Dermis microvascular lymphatic vessel endothelial cell (primary cell): Measurements from ENCODE around the gene HTR4. TPM values are rescaled to one million over a fixed set of nuclear protein-coding genes. Genes with fewer than 3 reads are reported as not detected.

Experiments used
- DNase-seq, 2 donors: peaks; one replicate each; pipeline versions ENCODE4 v3.0.0 to v3.0.0-alpha.2; 2010; ENCODE audit warnings: low read depth in 2 of 2
- total RNA-seq: library from RNA; depleted of rRNA; stranded (reverse); fragments of >200 nt; gene quantifications from 2 replicates; pipeline ENCODE4 v1.2.1, GENCODE V29; 2014

Gene HTR4
- total RNA-seq, 1 donor from 2014 or later: not detected

DNA sequence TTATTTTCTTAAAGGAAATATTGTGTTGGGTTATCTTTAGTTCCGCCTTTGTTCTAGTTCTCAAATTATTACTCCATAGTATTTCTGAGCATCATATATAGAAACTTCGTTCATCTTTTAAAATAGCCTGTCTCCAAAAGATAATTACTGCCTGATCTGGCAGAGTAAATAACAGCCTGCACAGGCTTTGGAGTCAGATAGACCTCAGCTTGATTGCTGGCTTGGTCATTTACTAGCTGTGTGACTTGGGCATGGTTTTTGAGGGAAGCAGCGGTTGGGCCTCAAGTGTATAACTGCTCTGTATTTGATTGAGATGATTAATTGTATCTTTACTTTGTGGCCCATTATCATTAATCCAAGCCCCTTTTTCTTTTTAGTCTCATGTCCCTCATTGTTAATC is 220.5 kb downstream of the HTR4 start:
- no peak for DNase-seq

Other genes starting within 250 kb of the HTR4 start
- 10.7 and 12.3 TPM in 2 replicates for gene ADRB2, start 172.1 kb upstream of the HTR4 start, total RNA-seq